ENCODE results near the gene PIAS1.
A peak's percentile ranks its signal among the peaks of the same experiment; 100 is the strongest.

Gene PIAS1

DNA sequence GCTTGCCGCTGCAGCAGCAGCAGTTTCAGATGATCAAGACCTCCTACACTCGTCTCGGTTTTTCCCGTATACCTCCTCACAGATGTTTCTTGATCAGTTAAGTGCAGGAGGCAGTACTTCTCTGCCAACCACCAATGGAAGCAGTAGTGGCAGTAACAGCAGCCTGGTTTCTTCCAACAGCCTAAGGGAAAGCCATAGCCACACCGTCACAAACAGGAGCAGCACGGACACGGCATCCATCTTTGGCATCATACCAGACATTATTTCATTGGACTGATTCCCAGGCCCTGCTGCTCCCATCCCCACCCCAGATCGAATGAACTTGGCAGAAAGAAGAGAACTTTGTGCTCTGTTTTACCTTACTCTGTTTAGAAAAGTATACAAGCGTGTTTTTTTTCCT lies 133.4 kb downstream of the PIAS1 start:
- Histone ChIP-seq H3K27me3 (ENCODE audit: insufficient read depth, insufficient read length) (no peaks in the 10 kb centered on the region), H3K4me1 (ENCODE audit: insufficient read depth, insufficient read length) (peaks cover 2% of the 10 kb centered on the region), H3K36me3 (ENCODE audit: insufficient read depth, insufficient read length, low read length) (peaks cover 76% of the 10 kb centered on the region), H3K4me3 (ENCODE audit: insufficient read length, low read depth) (no peak overlapping the region), H3K9me3 (ENCODE audit: insufficient read depth, low read length) (no peaks in the 10 kb centered on the region), H3K9ac (ENCODE audit: insufficient read length, low read depth) (no peak overlapping the region)
- DNase-seq (ENCODE audit: low read depth, low spot score), result no peak
- TF ChIP-seq ZNF274 (IDR thresholded peaks at IDR 0.05; ENCODE audit: low read depth, low read length) (no peak), SUZ12 (IDR thresholded peaks at IDR 0.05; ENCODE audit: extremely low read depth, insufficient read depth, insufficient read length) (no peak), YY1 (IDR thresholded peaks at IDR 0.05; ENCODE audit: insufficient read depth, insufficient read length) (no peak)

DNA sequence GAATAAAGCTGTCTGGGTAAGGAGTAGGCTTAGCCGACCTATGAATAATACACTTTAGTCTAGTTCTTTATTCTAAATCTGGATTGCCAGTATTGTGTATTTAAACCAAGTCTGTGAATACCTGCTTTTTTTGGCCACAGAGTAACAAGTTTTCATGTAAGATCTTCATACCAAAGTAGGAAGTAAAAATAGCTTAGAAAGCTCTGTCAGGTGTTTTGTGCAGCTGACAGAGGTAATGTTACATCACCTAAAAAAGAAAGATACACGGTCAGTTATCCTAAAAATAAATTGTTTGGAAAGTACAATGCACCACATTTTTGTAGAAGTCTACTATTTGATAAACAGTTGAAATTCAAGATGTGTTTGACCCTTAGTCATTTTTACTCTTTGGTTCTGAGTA lies 134.5 kb downstream of the PIAS1 start:
- DNase-seq (ENCODE audit: low read depth, low spot score), result no peak
- TF ChIP-seq SUZ12 (IDR thresholded peaks at IDR 0.05; ENCODE audit: extremely low read depth, insufficient read depth, insufficient read length) (no peak), ZNF274 (IDR thresholded peaks at IDR 0.05; ENCODE audit: low read depth, low read length) (no peak), YY1 (IDR thresholded peaks at IDR 0.05; ENCODE audit: insufficient read depth, insufficient read length) (no peak)
- Histone ChIP-seq H3K9me3 (ENCODE audit: insufficient read depth, low read length) (no peaks in the 10 kb centered on the region), H3K27me3 (ENCODE audit: insufficient read depth, insufficient read length) (no peaks in the 10 kb centered on the region), H3K4me3 (ENCODE audit: insufficient read length, low read depth) (no peak overlapping the region), H3K36me3 (ENCODE audit: insufficient read depth, insufficient read length, low read length) (peaks cover 77% of the 10 kb centered on the region), H3K9ac (ENCODE audit: insufficient read length, low read depth) (no peak overlapping the region), H3K4me1 (ENCODE audit: insufficient read depth, insufficient read length) (peaks cover 2% of the 10 kb centered on the region)

DNA sequence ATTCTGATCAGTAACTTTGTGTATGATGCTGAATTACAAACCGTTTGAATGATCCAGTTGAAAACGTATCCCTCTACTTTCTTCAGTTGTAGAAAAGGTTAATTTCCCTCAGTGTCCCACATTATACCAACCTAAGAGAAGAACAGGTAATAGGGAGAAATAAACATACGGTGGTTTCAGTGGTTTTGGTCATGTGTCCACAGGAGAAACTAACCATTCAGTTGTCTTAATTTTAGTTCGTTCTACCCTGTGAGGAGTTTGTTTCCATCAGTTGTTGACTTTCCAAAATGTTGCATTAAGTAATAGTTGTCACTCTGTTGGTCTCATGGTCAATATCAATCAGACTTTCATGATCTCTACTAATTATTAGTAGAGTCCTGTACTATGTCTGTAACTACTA lies 135.9 kb downstream of the PIAS1 start:
- Histone ChIP-seq H3K9ac (ENCODE audit: insufficient read length, low read depth) (no peak overlapping the region), H3K4me1 (ENCODE audit: insufficient read depth, insufficient read length) (peaks cover 2% of the 10 kb centered on the region), H3K4me3 (ENCODE audit: insufficient read length, low read depth) (no peak overlapping the region), H3K9me3 (ENCODE audit: insufficient read depth, low read length) (no peaks in the 10 kb centered on the region), H3K27me3 (ENCODE audit: insufficient read depth, insufficient read length) (no peaks in the 10 kb centered on the region), H3K36me3 (ENCODE audit: insufficient read depth, insufficient read length, low read length) (peaks cover 69% of the 10 kb centered on the region)
- TF ChIP-seq SUZ12 (IDR thresholded peaks at IDR 0.05; ENCODE audit: extremely low read depth, insufficient read depth, insufficient read length) (no peak), ZNF274 (IDR thresholded peaks at IDR 0.05; ENCODE audit: low read depth, low read length) (no peak), YY1 (IDR thresholded peaks at IDR 0.05; ENCODE audit: insufficient read depth, insufficient read length) (no peak)
- DNase-seq (ENCODE audit: low read depth, low spot score), result no peak

DNA sequence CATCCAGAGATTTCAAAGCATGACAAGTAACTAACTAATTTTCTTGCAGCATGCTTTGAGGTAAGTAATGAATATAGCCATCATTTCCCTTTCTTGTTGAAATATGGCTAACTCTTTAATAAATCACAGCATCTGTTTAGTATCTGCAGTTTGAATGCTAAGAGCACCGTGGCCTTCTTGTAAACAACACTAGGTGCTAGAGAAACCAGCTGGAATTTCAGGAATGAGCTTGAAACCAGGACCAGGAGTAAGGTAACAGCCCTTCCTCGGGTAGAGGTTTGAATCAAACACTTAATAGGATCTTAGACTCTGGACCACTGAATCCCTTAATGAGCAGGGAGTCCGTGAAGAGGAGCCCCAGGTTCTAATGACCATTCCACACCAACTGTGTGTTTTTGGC lies 137.4 kb downstream of the PIAS1 start:
- Histone ChIP-seq H3K27me3 (ENCODE audit: insufficient read depth, insufficient read length) (no peaks in the 10 kb centered on the region), H3K9ac (ENCODE audit: insufficient read length, low read depth) (no peak overlapping the region), H3K9me3 (ENCODE audit: insufficient read depth, low read length) (no peaks in the 10 kb centered on the region), H3K36me3 (ENCODE audit: insufficient read depth, insufficient read length, low read length) (peaks cover 65% of the 10 kb centered on the region), H3K4me3 (ENCODE audit: insufficient read length, low read depth) (no peak overlapping the region), H3K4me1 (ENCODE audit: insufficient read depth, insufficient read length) (peaks cover 2% of the 10 kb centered on the region)
- peak; percentile 32 for DNase-seq (ENCODE audit: low read depth, low spot score)
- TF ChIP-seq SUZ12 (IDR thresholded peaks at IDR 0.05; ENCODE audit: extremely low read depth, insufficient read depth, insufficient read length), result no peak
- TF ChIP-seq YY1 (IDR thresholded peaks at IDR 0.05; ENCODE audit: insufficient read depth, insufficient read length), result no peak
- no peak for TF ChIP-seq ZNF274 (IDR thresholded peaks at IDR 0.05; ENCODE audit: low read depth, low read length)

DNA sequence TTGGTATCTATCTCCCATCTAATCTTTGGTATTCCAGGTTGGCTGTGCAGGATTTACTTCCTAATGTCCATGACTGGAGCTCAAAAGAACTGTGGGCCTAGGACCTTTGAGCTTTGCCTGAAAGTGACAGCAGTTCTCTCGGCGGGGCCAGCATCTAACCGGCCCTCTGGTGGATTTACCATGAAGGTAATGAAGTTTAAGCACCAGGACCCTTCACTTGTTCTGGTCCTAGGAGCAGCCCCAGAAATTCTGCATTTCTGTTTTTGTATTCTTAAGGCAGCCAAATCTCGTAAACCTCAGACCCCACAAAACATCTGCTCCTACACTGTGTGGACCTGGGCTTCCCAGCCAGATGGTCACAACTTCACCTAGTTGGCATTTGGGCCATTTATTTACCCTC lies 138.0 kb downstream of the PIAS1 start:
- no peak for DNase-seq (ENCODE audit: low read depth, low spot score)
- Histone ChIP-seq H3K36me3 (ENCODE audit: insufficient read depth, insufficient read length, low read length) (peaks cover 66% of the 10 kb centered on the region), H3K27me3 (ENCODE audit: insufficient read depth, insufficient read length) (no peaks in the 10 kb centered on the region), H3K9me3 (ENCODE audit: insufficient read depth, low read length) (no peaks in the 10 kb centered on the region), H3K9ac (ENCODE audit: insufficient read length, low read depth) (no peak overlapping the region), H3K4me1 (ENCODE audit: insufficient read depth, insufficient read length) (peaks cover 2% of the 10 kb centered on the region), H3K4me3 (ENCODE audit: insufficient read length, low read depth) (no peak overlapping the region)
- TF ChIP-seq YY1 (IDR thresholded peaks at IDR 0.05; ENCODE audit: insufficient read depth, insufficient read length), result no peak
- no peak for TF ChIP-seq ZNF274 (IDR thresholded peaks at IDR 0.05; ENCODE audit: low read depth, low read length)
- no peak for TF ChIP-seq SUZ12 (IDR thresholded peaks at IDR 0.05; ENCODE audit: extremely low read depth, insufficient read depth, insufficient read length)

DNA sequence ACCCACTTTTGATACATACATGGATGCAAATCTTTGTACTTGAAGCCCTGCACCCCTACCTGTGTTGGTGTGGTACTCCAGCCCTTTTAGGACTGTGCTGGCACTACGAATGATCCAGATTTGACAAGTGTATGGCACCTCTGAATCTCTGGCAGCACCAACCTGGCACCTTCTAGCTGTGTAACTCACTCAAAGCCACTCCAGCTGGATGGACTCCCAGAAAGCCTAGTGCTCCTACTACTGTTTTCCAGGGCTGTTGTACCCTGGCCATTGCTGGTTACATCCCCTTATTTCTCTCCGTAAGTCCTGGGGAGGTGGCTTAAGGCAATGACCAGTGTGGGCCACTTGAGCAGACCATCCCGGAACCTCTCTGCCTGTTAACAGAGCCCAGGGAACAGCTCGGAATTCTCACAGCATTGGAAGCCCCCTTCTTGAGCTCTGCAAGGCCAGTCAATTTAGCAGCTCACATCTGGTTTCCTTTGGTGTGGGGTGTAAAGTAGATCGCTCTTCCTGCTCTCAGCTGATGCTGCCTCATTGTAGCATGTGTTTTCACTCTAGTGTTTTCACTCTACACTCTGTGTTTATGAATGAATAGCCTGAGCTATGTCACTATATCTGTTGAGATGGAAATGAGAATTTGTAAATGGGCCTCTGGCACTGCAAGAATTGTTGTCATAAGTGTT lies 138.8 kb downstream of the PIAS1 start:
- Histone ChIP-seq H3K4me1 (ENCODE audit: insufficient read depth, insufficient read length) (peaks cover 2% of the 10 kb centered on the region), H3K9ac (ENCODE audit: insufficient read length, low read depth) (no peak overlapping the region), H3K4me3 (ENCODE audit: insufficient read length, low read depth) (no peak overlapping the region), H3K9me3 (ENCODE audit: insufficient read depth, low read length) (no peaks in the 10 kb centered on the region), H3K36me3 (ENCODE audit: insufficient read depth, insufficient read length, low read length) (peaks cover 66% of the 10 kb centered on the region), H3K27me3 (ENCODE audit: insufficient read depth, insufficient read length) (no peaks in the 10 kb centered on the region)
- TF ChIP-seq SUZ12 (IDR thresholded peaks at IDR 0.05; ENCODE audit: extremely low read depth, insufficient read depth, insufficient read length) (no peak), YY1 (IDR thresholded peaks at IDR 0.05; ENCODE audit: insufficient read depth, insufficient read length) (no peak), ZNF274 (IDR thresholded peaks at IDR 0.05; ENCODE audit: low read depth, low read length) (no peak)
- DNase-seq (ENCODE audit: low read depth, low spot score), result no peak

DNA sequence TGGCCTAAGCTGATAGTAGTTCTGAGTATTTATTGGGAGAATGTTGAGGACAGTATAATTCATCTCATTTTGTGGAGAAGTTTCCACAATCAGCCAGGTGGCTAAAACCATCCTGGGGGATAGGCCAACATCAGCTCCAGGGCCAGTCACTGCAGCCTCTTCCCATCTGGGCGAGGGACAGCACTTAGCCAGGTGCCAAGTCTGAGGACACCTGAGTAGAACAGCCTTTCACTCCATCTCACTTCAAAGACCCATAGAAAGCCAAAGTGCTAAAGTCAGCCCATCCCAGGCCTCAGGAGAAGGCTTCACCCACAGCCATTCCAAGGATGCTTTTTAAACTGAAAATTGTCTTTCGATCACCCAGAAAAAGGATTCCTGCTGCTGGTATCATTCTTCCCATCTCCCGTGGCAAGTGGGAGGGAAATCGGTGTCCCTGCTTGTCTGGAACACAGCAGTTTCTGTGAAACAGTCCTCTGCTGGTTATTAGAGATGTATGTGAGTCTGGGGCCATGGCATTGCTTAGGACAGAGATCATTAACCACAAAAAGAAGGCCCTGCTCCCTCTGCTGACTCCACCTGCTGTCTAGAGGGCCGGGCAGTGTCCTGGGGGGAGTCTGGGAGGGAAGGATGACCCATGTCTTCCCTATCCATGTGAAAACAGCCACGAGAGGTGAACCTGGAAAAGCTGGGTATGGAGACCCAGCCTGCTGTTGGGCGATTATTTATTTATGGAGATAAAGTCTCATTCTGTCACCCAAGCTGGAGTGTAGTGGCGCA lies 141.4 kb downstream of the PIAS1 start:
- TF ChIP-seq SUZ12 (IDR thresholded peaks at IDR 0.05; ENCODE audit: extremely low read depth, insufficient read depth, insufficient read length) (no peak), ZNF274 (IDR thresholded peaks at IDR 0.05; ENCODE audit: low read depth, low read length) (no peak), YY1 (IDR thresholded peaks at IDR 0.05; ENCODE audit: insufficient read depth, insufficient read length) (no peak)
- H3K4me1 ChIP-seq (ENCODE audit: insufficient read depth, insufficient read length), result peaks cover 11% of the 10 kb centered on the region

More for the DNA sequence above, 141.4 kb downstream of the PIAS1 start:
- no peak overlapping the region for H3K9ac ChIP-seq (ENCODE audit: insufficient read length, low read depth)
- no peak for DNase-seq (ENCODE audit: low read depth, low spot score)
- peaks cover 57% of the 10 kb centered on the region for H3K36me3 ChIP-seq (ENCODE audit: insufficient read depth, insufficient read length, low read length)
- H3K4me3 ChIP-seq (ENCODE audit: insufficient read length, low read depth), result no peak overlapping the region
- no peaks in the 10 kb centered on the region for H3K27me3 ChIP-seq (ENCODE audit: insufficient read depth, insufficient read length)
- no peaks in the 10 kb centered on the region for H3K9me3 ChIP-seq (ENCODE audit: insufficient read depth, low read length)
